B cell (primary cell): Measurements from ENCODE around the gene MAPK10.

Experiments
- CTCF ChIP-seq: fragments of 200-600 bp; IDR thresholded peaks from one replicate; pipeline ENCODE4 v1.8.0; 2022; ENCODE audit warnings: antibody characterized with exemption, mild to moderate bottlenecking
- EZH2 ChIP-seq: IDR thresholded peaks from 2 replicates; pipeline ENCODE4 v1.6.1; 2012; ENCODE audit warnings: borderline replicate concordance, low read depth, mild to moderate bottlenecking, moderate library complexity, low read length; ENCODE audit not compliant: insufficient read depth, poor library complexity, severe bottlenecking

- TF ChIP-seq CTCF (no peak), EZH2 (no peak)
Observed at GRCh38 chr4:86130160-86130933, 229.5 kb downstream of the MAPK10 start.
